HG02588 (cell line): Measurements from ENCODE around the gene RPL22.

Source experiments
- ATAC-seq: cut with Tn5 transposase; IDR thresholded peaks from one replicate; pipeline ENCODE4 v1.9.1; 2021; ENCODE audit warnings: mild to moderate bottlenecking, moderate library complexity; ENCODE audit not compliant: unreplicated experiment

RPL22 gene

GRCh38 chr1:6157132-6157527 is 42.3 kb downstream of the RPL22 start:
- no peak for ATAC-seq

- ATAC-seq, result no peak
Measured at GRCh38 chr1:6154525-6155319, 44.7 kb downstream of the RPL22 start.

GRCh38 chr1:6152882-6153281 is 46.5 kb downstream of the RPL22 start:
- no peak for ATAC-seq

GRCh38 chr1:6152181-6152580 is 47.2 kb downstream of the RPL22 start:
- no peak for ATAC-seq

- ATAC-seq, result no peak
Measured at GRCh38 chr1:6151291-6151822, 48.0 kb downstream of the RPL22 start.

- ATAC-seq, result no peak
Measured at GRCh38 chr1:6150006-6150938, 49.1 kb downstream of the RPL22 start.

GRCh38 chr1:6149597-6149996 is 49.8 kb downstream of the RPL22 start:
- ATAC-seq, result no peak

GRCh38 chr1:6148497-6149241 is 50.7 kb downstream of the RPL22 start:
- no peak for ATAC-seq

- no peak for ATAC-seq
Measured at GRCh38 chr1:6145864-6146410, 53.5 kb downstream of the RPL22 start.

GRCh38 chr1:6145396-6145750 is 54.0 kb downstream of the RPL22 start:
- no peak for ATAC-seq

- no peak for ATAC-seq
Measured at GRCh38 chr1:6144647-6145395, 54.6 kb downstream of the RPL22 start.

- ATAC-seq, result no peak
Measured at GRCh38 chr1:6144175-6144574, 55.2 kb downstream of the RPL22 start.

GRCh38 chr1:6143395-6143794 is 56.0 kb downstream of the RPL22 start:
- no peak for ATAC-seq

- ATAC-seq, result no peak
Measured at GRCh38 chr1:6142734-6143133, 56.7 kb downstream of the RPL22 start.

- no peak for ATAC-seq
Measured at GRCh38 chr1:6142036-6142621, 57.3 kb downstream of the RPL22 start.

GRCh38 chr1:6141592-6141991 is 57.8 kb downstream of the RPL22 start:
- ATAC-seq, result no peak

GRCh38 chr1:6140413-6140812 is 59.0 kb downstream of the RPL22 start:
- no peak for ATAC-seq

GRCh38 chr1:6137758-6138157 is 61.6 kb downstream of the RPL22 start:
- ATAC-seq, result no peak

- ATAC-seq, result no peak
Measured at GRCh38 chr1:6136516-6137220, 62.7 kb downstream of the RPL22 start.
